HG02981 (cell line): ENCODE results near the gene CHST13.

Source experiments
- ATAC-seq: cut with Tn5 transposase; IDR thresholded peaks from one replicate; pipeline ENCODE4 v1.9.1; 2021; ENCODE audit warnings: mild to moderate bottlenecking, moderate library complexity; ENCODE audit not compliant: unreplicated experiment

The CHST13 gene

GRCh38 chr3:126540342-126540849 is 16.4 kb downstream of the CHST13 start:
- no peak for ATAC-seq

- ATAC-seq = no peak
Measured at GRCh38 chr3:126540951-126541627, 17.1 kb downstream of the CHST13 start.

GRCh38 chr3:126541628-126542339 is 17.8 kb downstream of the CHST13 start:
- ATAC-seq = no peak

GRCh38 chr3:126542340-126543241 is 18.6 kb downstream of the CHST13 start:
- no peak for ATAC-seq

- ATAC-seq = no peak
Measured at GRCh38 chr3:126543457-126544061, 19.6 kb downstream of the CHST13 start.

- no peak for ATAC-seq
Measured at GRCh38 chr3:126544596-126545281, 20.8 kb downstream of the CHST13 start.

- ATAC-seq = no peak
Measured at GRCh38 chr3:126545544-126545943, 21.6 kb downstream of the CHST13 start.

GRCh38 chr3:126546013-126546412 is 22.1 kb downstream of the CHST13 start:
- ATAC-seq = no peak

- no peak for ATAC-seq
Measured at GRCh38 chr3:126546549-126547239, 22.7 kb downstream of the CHST13 start.

GRCh38 chr3:126547721-126548120 is 23.8 kb downstream of the CHST13 start:
- ATAC-seq = no peak

GRCh38 chr3:126548556-126549466 is 24.9 kb downstream of the CHST13 start:
- no peak for ATAC-seq

GRCh38 chr3:126549861-126550487 is 26.0 kb downstream of the CHST13 start:
- no peak for ATAC-seq

GRCh38 chr3:126550488-126551051 is 26.6 kb downstream of the CHST13 start:
- no peak for ATAC-seq

- no peak for ATAC-seq
Measured at GRCh38 chr3:126551121-126551838, 27.3 kb downstream of the CHST13 start.

GRCh38 chr3:126551839-126552687 is 28.1 kb downstream of the CHST13 start:
- ATAC-seq = no peak

GRCh38 chr3:126552688-126553283 is 28.8 kb downstream of the CHST13 start:
- no peak for ATAC-seq
